HG02642 (cell line): ENCODE data around the gene SEMA3E.

Experiments
- ATAC-seq: cut with Tn5 transposase; IDR thresholded peaks from one replicate; pipeline ENCODE4 v1.9.1; 2021; ENCODE audit warnings: mild to moderate bottlenecking; ENCODE audit not compliant: unreplicated experiment, poor library complexity

Gene SEMA3E

GRCh38 chr7:83643012-83643411 is 5.9 kb downstream of the SEMA3E start:
- no peak for ATAC-seq

- ATAC-seq: no peak
Observed at GRCh38 chr7:83640731-83641537, 8.0 kb downstream of the SEMA3E start.

- no peak for ATAC-seq
Observed at GRCh38 chr7:83640240-83640639, 8.7 kb downstream of the SEMA3E start.

GRCh38 chr7:83633516-83633915 is 15.4 kb downstream of the SEMA3E start:
- ATAC-seq: no peak

- no peak for ATAC-seq
Observed at GRCh38 chr7:83629117-83629880, 19.6 kb downstream of the SEMA3E start.

- ATAC-seq: no peak
Observed at GRCh38 chr7:83617858-83618257, 31.1 kb downstream of the SEMA3E start.

- ATAC-seq: no peak
Observed at GRCh38 chr7:83614112-83614511, 34.8 kb downstream of the SEMA3E start.

- ATAC-seq: no peak
Observed at GRCh38 chr7:83613232-83613631, 35.7 kb downstream of the SEMA3E start.

GRCh38 chr7:83611776-83612175 is 37.2 kb downstream of the SEMA3E start:
- no peak for ATAC-seq

- ATAC-seq: no peak
Observed at GRCh38 chr7:83610649-83611304, 38.2 kb downstream of the SEMA3E start.

- no peak for ATAC-seq
Observed at GRCh38 chr7:83608716-83609115, 40.2 kb downstream of the SEMA3E start.

- no peak for ATAC-seq
Observed at GRCh38 chr7:83603649-83604048, 45.3 kb downstream of the SEMA3E start.

GRCh38 chr7:83599131-83599530 is 49.8 kb downstream of the SEMA3E start:
- no peak for ATAC-seq

- ATAC-seq: no peak
Observed at GRCh38 chr7:83593921-83594475, 54.9 kb downstream of the SEMA3E start.

- no peak for ATAC-seq
Observed at GRCh38 chr7:83588602-83589240, 60.2 kb downstream of the SEMA3E start.

GRCh38 chr7:83586281-83586680 is 62.7 kb downstream of the SEMA3E start:
- no peak for ATAC-seq

GRCh38 chr7:83581667-83582435 is 67.1 kb downstream of the SEMA3E start:
- no peak for ATAC-seq

GRCh38 chr7:83579740-83580139 is 69.2 kb downstream of the SEMA3E start:
- no peak for ATAC-seq

- ATAC-seq: no peak
Observed at GRCh38 chr7:83575436-83575835, 73.5 kb downstream of the SEMA3E start.

GRCh38 chr7:83574616-83575015 is 74.3 kb downstream of the SEMA3E start:
- ATAC-seq: no peak
